ENCODE measurements around the gene CTDSPL. TPM values are rescaled to one million over a fixed set of nuclear protein-coding genes. Genes with fewer than 3 reads are reported as not detected.

Gene CTDSPL
- total RNA-seq, 1 experiment from 2014 or later: 34.4 TPM

GRCh38 chr3:37981348-37981664, 119.6 kb downstream of the CTDSPL start (continued):
- TF ChIP-seq EZH2 (IDR thresholded peaks at IDR 0.05): no peak
- no peak for TF ChIP-seq FOSL1 (IDR thresholded peaks at IDR 0.05; ENCODE audit: low read depth)
- TF ChIP-seq ZNF274 (IDR thresholded peaks at IDR 0.05; ENCODE audit: low read depth, low read length): no peak
- TF ChIP-seq ZFX (IDR thresholded peaks at IDR 0.05): no peak
- no peak for TF ChIP-seq EZH2phosphoT487 (IDR thresholded peaks at IDR 0.05; ENCODE audit: borderline replicate concordance)
- TF ChIP-seq SRF (IDR thresholded peaks at IDR 0.05; ENCODE audit: low read depth): no peak
- TF ChIP-seq CEBPB (IDR thresholded peaks at IDR 0.05; ENCODE audit: low read depth): no peak
- no peak for TF ChIP-seq SIN3A (IDR thresholded peaks at IDR 0.05; ENCODE audit: low read depth)
- TF ChIP-seq, protein P1, sequence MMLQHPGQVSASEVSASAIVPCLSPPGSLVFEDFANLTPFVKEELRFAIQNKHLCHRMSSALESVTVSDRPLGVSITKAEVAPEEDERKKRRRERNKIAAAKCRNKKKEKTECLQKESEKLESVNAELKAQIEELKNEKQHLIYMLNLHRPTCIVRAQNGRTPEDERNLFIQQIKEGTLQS (IDR thresholded peaks at IDR 0.05): no peak

DNA sequence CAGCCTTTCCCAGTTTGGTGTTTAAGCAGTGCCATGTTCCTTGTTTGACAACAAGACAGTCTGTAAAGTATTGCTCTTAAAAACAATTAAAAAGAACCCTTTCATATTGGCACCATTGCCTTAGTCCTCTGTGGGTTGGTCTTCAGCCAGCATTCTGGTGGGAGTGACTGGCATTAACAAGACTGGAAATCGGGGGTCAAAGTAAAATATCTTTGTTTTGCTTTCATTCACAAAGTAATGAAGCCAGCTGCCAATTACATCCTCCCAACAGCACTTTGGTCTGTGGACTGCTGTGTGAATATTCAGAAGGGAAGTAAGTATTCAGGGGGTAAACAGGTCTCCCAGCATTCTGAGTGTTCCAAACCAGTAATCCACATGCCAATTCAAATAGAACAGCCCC, 120.7 kb downstream of the CTDSPL start:
- Histone ChIP-seq H3K9me3 (ENCODE audit: control insufficient read depth in 1 of 2, insufficient read depth in 1 of 2, low read depth in 1 of 2, low read length in 2 of 2) (no peaks in the 10 kb centered on the region), H3K27ac (ENCODE audit: low read depth, low read length) (no peak overlapping the region), H3K9ac (ENCODE audit: low read length) (no peak overlapping the region), H3K9me2 (ENCODE audit: insufficient read depth) (no peaks in the 10 kb centered on the region), H3K4me1 (ENCODE audit: control insufficient read depth in 1 of 2, insufficient read depth in 2 of 2, low read length in 2 of 2) (peaks cover 7 to 11% of the 10 kb centered on the region in 2 experiments; a peak in 2 of 4 replicates), H4K20me1 (ENCODE audit: insufficient read depth) (no peaks in the 10 kb centered on the region), H3K79me2 (ENCODE audit: insufficient read depth, low read length) (no peaks in the 10 kb centered on the region), H3K4me3 (replicated peaks in 1 of 2; ENCODE audit: low read depth in 1 of 2, low read length in 2 of 2) (no peak overlapping the region), H3K27me3 (ENCODE audit: insufficient read depth, low read length) (no peaks in the 10 kb centered on the region), H3K4me2 (ENCODE audit: low read length) (no peak overlapping the region), H3K36me3 (ENCODE audit: control insufficient read depth in 1 of 2, insufficient read depth in 2 of 2, low read length in 2 of 2) (no peaks in the 10 kb centered on the region), H2AFZ (ENCODE audit: low read depth, low read length, poor library complexity, severe bottlenecking) (no peak overlapping the region)
- intact Hi-C loops (cut with micrococcal nuclease): loop anchor here (5.0 kb wide), 1 partner anchor 680 kb away; no protein-coding TSS in a partner anchor
- no TSS peak for BruUV-seq (replicated peaks)
- ChIA-PET CTCF (no interaction called here), POLR2A (no interaction called here), RAD21 (ENCODE audit: low non-redundant PET in 1 of 2, low total read pairs in 2 of 2, uncharacterized antibody in 2 of 2, unreplicated experiment in 2 of 2) (no interaction called here)
- no peak for DNase-seq (ENCODE audit: low read depth, low spot score)
- no peak for ATAC-seq
- TF ChIP-seq YY1 (IDR thresholded peaks at IDR 0.05; ENCODE audit: extremely low read depth, insufficient replicate concordance, low read depth, low read length) (no peak), CEBPB (IDR thresholded peaks at IDR 0.05; ENCODE audit: low read depth) (no peak), MAX (IDR thresholded peaks at IDR 0.05) (no peak), RAD21 (IDR thresholded peaks at IDR 0.05; ENCODE audit: low read depth) (no peak), EZH2 (IDR thresholded peaks at IDR 0.05) (no peak), SP1 (IDR thresholded peaks at IDR 0.05; ENCODE audit: low read depth) (no peak), REST (IDR thresholded peaks at IDR 0.05; ENCODE audit: low read depth) (no peak), SRF (IDR thresholded peaks at IDR 0.05; ENCODE audit: low read depth) (no peak), FOSL1 (IDR thresholded peaks at IDR 0.05; ENCODE audit: low read depth) (no peak), ZNF274 (IDR thresholded peaks at IDR 0.05; ENCODE audit: low read depth, low read length) (no peak), POLR2A (IDR thresholded peaks at IDR 0.05; ENCODE audit: borderline replicate concordance, extremely low read depth, insufficient read depth, insufficient read length) (no peak), POLR2AphosphoS5 (IDR thresholded peaks at IDR 0.05; ENCODE audit: low read depth, low read length) (no peak)

All from HCT116 (cell line).